Activated CD4-positive, alpha-beta T cell treated with anti-CD3 and anti-CD28 coated beads for 36 hours (primary cell): ENCODE measurements around the gene CHST11. TPM values are rescaled to one million over a fixed set of nuclear protein-coding genes. Genes with fewer than 3 reads are reported as not detected.

Source experiments
- ATAC-seq: fragments of 200-7000 bp; cut with Tn5 transposase; one replicate; pipeline ENCODE4 v1.10.0; 2021; ENCODE audit warnings: mild to moderate bottlenecking, moderate library complexity
- CTCF ChIA-PET: fragments of 350-600 bp; sonication (Branson Sonifier 250); formaldehyde crosslinking; loops from one replicate; lab custom pipeline; 2021; ENCODE audit warnings: antibody characterized with exemption; lab: Charles Lee
- POLR2A ChIA-PET: fragments of 350-600 bp; sonication (Branson Sonifier 250); formaldehyde crosslinking; loops from one replicate; lab custom pipeline; 2021; ENCODE audit warnings: antibody characterized with exemption, inconsistent platforms; lab: Charles Lee
- DNase-seq: peaks from one replicate; pipeline ENCODE4 v3.0.0-alpha.2; 2020
- H3K27ac Mint-ChIP-seq: one replicate; pipeline ENCODE4 v1.8.0; 2021; ENCODE audit warnings: mixed read lengths
- H3K27me3 Mint-ChIP-seq: one replicate; pipeline ENCODE4 v1.8.0; 2021; ENCODE audit warnings: mixed read lengths
- H3K36me3 Mint-ChIP-seq: one replicate; pipeline ENCODE4 v1.8.0; 2021; ENCODE audit warnings: low read depth, mixed read lengths
- H3K4me1 Mint-ChIP-seq: one replicate; pipeline ENCODE4 v1.8.0; 2021; ENCODE audit warnings: mixed read lengths
- H3K4me3 Mint-ChIP-seq: one replicate; pipeline ENCODE4 v1.8.0; 2021; ENCODE audit warnings: mild to moderate bottlenecking, moderate library complexity, mixed read lengths
- H3K9me3 Mint-ChIP-seq: one replicate; pipeline ENCODE4 v1.8.0; 2021; ENCODE audit warnings: low read depth, mixed read lengths
- intact Hi-C, 2 experiments: fragments of 100-400 bp; cut with DNase I in 1 of 2; cut with micrococcal nuclease in 1 of 2; formaldehyde crosslinking; loops; one replicate each; pipeline versions ENCODE4 v1.14.2 to v1.15.1; 2022 to 2024; cut with DNase I, micrococcal nuclease
- total RNA-seq, 2 experiments: library from RNA; stranded (reverse); gene quantifications; one replicate each; pipeline ENCODE4 v1.2.3, GENCODE V29; 2021

CHST11 gene
- total RNA-seq, 2 experiments from 2014 or later: 33.3 to 33.6 TPM

DNA sequence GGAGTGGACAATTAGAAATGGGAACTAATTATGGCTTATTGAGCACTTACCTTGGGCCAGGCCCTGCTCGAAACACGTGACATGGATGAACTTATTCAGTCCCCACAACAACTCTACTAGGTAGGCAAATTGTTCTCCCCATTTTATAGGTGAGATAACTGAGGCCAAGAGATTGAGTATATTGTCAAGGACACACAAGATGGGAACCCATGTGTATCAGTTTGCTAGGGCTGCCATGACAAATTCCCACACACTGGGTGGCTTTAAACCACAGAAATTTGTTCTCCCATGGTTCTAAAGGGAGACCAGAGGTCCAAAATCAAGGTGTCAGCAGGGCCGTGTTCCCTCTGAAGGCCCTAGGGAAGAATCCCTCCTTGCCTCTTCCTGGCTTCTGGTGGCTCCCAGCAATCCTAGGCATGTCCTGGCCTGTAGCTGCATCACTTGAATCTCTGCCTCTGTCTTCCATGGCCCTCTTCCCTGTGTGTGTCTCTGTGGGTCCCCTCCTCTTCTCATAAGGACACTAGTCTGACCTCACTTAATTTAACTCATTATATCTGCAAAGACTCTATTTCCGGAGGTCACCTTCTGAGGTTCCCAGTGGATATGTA is 128.8 kb downstream of the CHST11 start:
- peaks cover 45% of the 10 kb centered on the region for H3K4me1 Mint-ChIP-seq
- H3K27ac Mint-ChIP-seq: no peak overlapping the region
- ATAC-seq (no peak), DNase-seq (no peak)
- ChIA-PET POLR2A (no interaction called here), CTCF (no interaction called here)
- intact Hi-C loops: no loop called here
- no peaks in the 10 kb centered on the region for H3K9me3 Mint-ChIP-seq
- H3K36me3 Mint-ChIP-seq: peaks cover 4% of the 10 kb centered on the region
- H3K4me3 Mint-ChIP-seq: no peak overlapping the region
- no peaks in the 10 kb centered on the region for H3K27me3 Mint-ChIP-seq

DNA sequence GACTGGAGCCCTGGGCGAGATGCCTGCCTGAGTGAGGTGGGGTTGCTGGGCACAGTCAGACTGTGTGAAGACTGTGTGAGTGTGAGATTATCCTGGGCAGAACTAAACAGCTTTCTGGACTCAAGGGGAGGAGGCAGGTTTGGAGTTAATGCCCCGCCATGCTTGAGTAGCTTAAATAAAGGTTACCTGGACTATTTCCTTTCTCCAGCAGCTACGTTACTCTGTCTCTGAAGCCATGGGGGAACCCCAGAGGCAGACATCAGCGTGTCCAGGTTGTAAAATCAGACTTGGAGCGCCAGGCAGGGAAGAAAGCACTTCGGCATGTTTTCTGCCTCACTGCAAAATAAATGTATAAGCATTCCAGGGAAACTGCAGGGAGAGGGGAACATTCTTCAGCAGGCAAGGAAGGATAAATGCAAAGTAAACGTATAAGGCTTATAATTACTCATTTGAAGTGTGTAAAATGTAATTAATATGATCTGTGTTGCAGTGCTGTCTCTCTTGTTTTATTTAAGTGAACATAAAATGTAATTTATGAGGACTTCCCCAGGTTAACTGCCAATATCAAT is 129.7 kb downstream of the CHST11 start:
- DNase-seq (no peak), ATAC-seq (no peak)
- Mint-ChIP-seq H3K4me3 (no peak overlapping the region), H3K27ac (no peak overlapping the region), H3K36me3 (peaks cover 4% of the 10 kb centered on the region), H3K27me3 (no peaks in the 10 kb centered on the region), H3K9me3 (no peaks in the 10 kb centered on the region), H3K4me1 (peaks cover 45% of the 10 kb centered on the region)
- ChIA-PET POLR2A (no interaction called here), CTCF (interaction anchor here (0.6 kb wide), 1 partner anchor 99 kb away, joined by 3 read pairs; no protein-coding TSS in a partner anchor)
- intact Hi-C loops: no loop called here

DNA sequence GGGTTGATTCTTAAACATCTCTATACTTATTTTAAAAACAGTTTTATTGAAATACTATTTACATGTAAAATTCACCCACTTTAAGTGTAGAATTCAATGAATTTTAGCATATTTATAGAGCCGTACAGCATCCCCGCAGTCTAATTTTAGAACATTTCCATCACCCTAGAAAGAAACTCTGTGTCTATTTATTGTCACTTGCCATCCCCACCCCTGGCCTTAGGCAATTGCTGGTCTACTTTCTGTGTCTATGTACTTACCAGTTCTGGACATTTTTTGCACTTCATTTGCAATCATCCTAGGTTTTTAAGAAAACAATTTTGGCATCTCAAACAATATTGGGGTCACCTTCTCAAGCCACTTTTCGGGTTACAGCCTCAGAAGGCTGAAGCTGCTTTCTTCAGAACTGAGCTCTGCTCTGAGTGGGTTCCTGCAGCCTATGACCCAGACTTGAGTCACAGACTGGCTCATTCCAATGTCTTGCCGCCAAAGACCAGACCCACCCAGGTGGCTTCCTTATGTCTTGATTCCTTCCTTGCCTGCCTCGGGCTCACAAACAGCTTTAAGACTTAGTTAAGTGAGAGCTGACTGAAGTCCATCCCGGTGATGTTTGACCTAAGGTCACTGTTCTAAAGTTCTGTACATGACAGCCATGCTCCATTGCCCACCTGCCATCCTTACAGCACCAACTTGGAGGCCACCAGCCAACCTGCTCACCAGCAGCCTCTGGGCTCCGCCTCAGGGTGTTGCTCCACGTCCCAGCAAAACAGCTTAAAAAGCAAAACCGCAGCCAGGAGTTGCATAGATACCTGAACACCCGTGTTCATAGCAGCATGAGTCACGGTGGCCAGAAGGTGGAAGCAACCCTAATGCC is 131.5 kb downstream of the CHST11 start:
- H3K27me3 Mint-ChIP-seq: no peaks in the 10 kb centered on the region
- H3K36me3 Mint-ChIP-seq: peaks cover 4% of the 10 kb centered on the region
- ChIA-PET POLR2A (no interaction called here), CTCF (interaction anchor here (0.7 kb wide), 1 partner anchor 392 kb away, joined by 3 read pairs; no protein-coding TSS in a partner anchor)
- no peak overlapping the region for H3K4me3 Mint-ChIP-seq
- H3K27ac Mint-ChIP-seq: no peak overlapping the region
- DNase-seq (no peak), ATAC-seq (no peak)
- H3K9me3 Mint-ChIP-seq: no peaks in the 10 kb centered on the region
- intact Hi-C loops: no loop called here
- H3K4me1 Mint-ChIP-seq: peaks cover 30% of the 10 kb centered on the region

DNA sequence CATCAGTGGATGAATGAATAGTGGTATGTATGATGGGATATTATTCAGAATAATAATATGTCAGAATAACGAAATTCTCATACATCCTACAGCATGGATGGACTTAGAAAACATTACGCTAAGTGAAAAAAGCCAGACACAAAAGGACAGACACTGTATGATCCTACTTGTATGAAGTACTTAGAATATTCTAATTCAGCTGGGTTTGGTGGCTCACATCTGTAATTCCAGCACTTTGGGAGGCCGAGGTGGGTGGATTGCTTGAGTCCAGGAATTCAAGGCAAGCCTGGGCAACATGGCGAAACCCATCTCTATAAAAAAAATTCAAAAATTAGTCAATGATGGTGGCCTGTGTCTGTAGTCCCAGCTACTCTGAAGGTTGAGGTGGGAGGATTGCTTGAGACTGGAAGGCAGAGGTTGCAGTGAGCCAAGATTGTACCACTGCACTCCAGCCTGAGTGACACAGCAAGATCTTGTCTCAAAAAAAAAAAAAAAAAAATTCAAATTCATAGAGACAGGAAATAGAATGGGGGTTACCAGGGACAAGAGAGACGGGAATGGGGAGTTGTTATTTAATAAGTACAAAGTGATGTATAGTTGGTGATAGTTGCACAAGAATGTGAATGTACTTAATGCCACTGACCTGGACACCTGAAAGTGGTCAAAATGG is 132.3 kb downstream of the CHST11 start:
- CTCF ChIA-PET: interaction anchor here (0.7 kb wide), 1 partner anchor 391 kb away, joined by 3 read pairs; no protein-coding TSS in a partner anchor
- no peak for DNase-seq
- no peaks in the 10 kb centered on the region for H3K27me3 Mint-ChIP-seq

DNA sequence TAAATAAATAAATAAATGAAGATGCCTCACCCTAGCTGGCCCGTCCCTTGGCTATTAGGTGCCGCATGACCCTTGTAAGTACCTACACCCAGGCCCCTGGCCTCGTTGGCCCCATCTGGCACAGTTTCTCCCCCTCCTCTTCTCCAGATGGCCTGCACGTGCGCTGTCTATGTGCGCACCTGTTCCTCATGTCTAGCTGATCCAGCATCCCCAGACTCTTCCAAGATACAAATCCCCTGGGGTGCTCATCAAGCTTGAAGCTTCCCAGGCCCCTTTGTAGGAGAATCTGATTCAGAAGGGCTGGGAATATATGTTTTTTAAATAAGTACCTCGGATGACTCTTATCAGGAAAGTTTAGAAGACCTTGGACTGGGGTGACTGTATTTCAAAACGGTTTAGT is 133.3 kb downstream of the CHST11 start:
- intact Hi-C loops: no loop called here
- no peak for DNase-seq

More for the DNA sequence above, 132.3 kb downstream of the CHST11 start:
- no peak for ATAC-seq
- POLR2A ChIA-PET: no interaction called here
- Mint-ChIP-seq H3K36me3 (peaks cover 4% of the 10 kb centered on the region), H3K9me3 (no peaks in the 10 kb centered on the region), H3K4me1 (peaks cover 22% of the 10 kb centered on the region), H3K27ac (no peak overlapping the region), H3K4me3 (no peak overlapping the region)
- intact Hi-C loops: no loop called here

DNA sequence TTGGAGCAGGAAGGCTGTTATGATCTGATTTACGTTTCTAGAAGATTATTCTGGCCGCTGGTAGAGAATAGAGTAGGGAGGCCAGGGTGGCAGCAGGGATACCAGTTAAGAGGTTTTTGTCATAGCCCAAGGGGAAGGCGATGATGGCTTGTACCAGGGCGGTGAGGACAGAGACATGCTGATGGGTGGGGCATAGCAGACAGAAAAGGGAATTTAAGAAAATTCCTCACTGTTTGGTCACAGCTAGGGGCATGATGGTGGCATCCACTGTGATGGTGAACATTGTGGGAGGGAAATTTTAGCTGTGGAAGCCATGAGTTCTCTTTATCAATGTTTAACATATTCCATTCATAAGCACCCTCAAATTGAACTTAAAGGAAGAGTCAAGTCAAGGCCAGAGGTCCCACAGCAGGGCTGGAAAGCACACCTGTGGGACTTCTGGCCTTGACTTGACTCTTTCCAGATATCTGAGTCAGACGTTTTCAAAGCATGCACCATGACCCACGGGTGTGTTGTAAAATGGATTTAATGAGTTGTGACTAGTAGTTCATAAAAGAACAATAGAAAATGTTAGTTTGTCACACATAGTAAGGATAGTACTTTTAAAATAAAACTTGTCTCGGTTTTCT is 134.6 kb downstream of the CHST11 start:
- intact Hi-C loops: no loop called here
- Mint-ChIP-seq H3K36me3 (peaks cover 2% of the 10 kb centered on the region), H3K9me3 (no peaks in the 10 kb centered on the region), H3K27me3 (no peaks in the 10 kb centered on the region), H3K4me3 (no peak overlapping the region), H3K27ac (no peak overlapping the region), H3K4me1 (peaks cover 14% of the 10 kb centered on the region)
- ChIA-PET POLR2A (no interaction called here), CTCF (interaction anchor here (0.5 to 0.6 kb wide), 2 partner anchors 97 to 173 kb away, joined by 3 read pairs; no protein-coding TSS in a partner anchor)
- ATAC-seq (no peak), DNase-seq (no peak)

More for the DNA sequence above, 133.3 kb downstream of the CHST11 start:
- ATAC-seq: no peak
- Mint-ChIP-seq H3K36me3 (peaks cover 4% of the 10 kb centered on the region), H3K27ac (no peak overlapping the region), H3K4me1 (peaks cover 18% of the 10 kb centered on the region), H3K27me3 (no peaks in the 10 kb centered on the region), H3K9me3 (no peaks in the 10 kb centered on the region), H3K4me3 (no peak overlapping the region)
- CTCF ChIA-PET: interaction anchor here (0.7 kb wide), 1 partner anchor 63 kb away, joined by 3 read pairs; no protein-coding TSS in a partner anchor
- POLR2A ChIA-PET: no interaction called here

DNA sequence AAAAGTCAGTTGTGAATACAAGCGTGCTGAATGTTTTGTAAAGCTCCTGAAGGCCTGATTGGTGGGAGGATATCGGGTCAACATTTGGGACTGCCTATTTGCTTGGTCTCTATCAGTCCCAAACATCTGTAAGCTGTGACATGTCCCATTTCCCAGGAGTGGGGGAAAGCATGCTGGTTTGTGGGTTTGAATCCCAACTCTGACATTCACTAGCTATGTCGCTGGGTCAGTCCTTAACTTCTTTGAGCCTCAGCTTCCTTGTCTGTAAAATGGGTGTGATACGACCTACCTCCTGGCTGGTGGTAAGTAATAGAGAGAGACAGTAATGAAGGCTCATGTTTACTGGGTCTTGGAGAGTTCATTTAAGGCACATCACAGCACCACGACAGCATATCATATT is 136.7 kb downstream of the CHST11 start:
- Mint-ChIP-seq H3K9me3 (no peaks in the 10 kb centered on the region), H3K4me1 (peaks cover 12% of the 10 kb centered on the region), H3K27ac (no peak overlapping the region), H3K36me3 (peaks cover 2% of the 10 kb centered on the region), H3K4me3 (no peak overlapping the region), H3K27me3 (no peaks in the 10 kb centered on the region)
- no peak for DNase-seq
- intact Hi-C loops: no loop called here
- ChIA-PET POLR2A (no interaction called here), CTCF (no interaction called here)
- ATAC-seq: no peak

DNA sequence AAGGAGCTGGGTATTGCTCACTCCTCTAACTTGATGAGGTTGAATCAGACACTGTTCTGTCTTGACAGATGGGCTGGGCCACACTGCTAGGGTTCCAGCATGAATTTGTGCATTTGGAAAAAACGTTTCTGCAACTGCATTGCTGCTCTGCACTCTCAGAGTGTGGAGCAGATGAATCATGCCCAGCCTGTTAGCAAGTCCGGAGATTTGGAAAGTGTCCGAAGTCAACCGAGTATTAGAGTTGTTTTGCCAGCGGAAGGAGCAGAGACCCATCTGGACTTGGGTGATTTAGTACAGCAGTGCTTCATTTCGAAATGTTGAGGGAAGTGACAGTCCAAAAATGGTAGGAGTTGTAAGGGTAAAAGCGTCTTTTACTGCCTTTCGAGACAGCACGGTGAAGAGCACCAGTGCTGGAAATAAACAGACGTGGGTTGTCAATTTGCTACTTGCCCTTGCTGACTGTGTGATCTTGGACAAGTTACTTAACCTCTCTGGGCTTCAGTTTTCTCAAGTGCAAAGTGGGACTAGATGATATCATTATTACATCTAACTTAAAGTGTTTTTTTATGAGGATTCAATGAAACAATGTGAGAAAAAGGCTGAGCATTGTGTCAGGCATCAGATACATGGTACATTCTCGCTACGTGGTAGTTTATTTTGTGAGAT is 139.5 kb downstream of the CHST11 start:
- DNase-seq (no peak), ATAC-seq (no peak)
- no peaks in the 10 kb centered on the region for H3K36me3 Mint-ChIP-seq
- ChIA-PET POLR2A (no interaction called here), CTCF (no interaction called here)
- no peak overlapping the region for H3K4me3 Mint-ChIP-seq
- H3K4me1 Mint-ChIP-seq: peaks cover 8% of the 10 kb centered on the region
- H3K27ac Mint-ChIP-seq: no peak overlapping the region
- no peaks in the 10 kb centered on the region for H3K27me3 Mint-ChIP-seq
- intact Hi-C loops: no loop called here
- no peaks in the 10 kb centered on the region for H3K9me3 Mint-ChIP-seq

DNA sequence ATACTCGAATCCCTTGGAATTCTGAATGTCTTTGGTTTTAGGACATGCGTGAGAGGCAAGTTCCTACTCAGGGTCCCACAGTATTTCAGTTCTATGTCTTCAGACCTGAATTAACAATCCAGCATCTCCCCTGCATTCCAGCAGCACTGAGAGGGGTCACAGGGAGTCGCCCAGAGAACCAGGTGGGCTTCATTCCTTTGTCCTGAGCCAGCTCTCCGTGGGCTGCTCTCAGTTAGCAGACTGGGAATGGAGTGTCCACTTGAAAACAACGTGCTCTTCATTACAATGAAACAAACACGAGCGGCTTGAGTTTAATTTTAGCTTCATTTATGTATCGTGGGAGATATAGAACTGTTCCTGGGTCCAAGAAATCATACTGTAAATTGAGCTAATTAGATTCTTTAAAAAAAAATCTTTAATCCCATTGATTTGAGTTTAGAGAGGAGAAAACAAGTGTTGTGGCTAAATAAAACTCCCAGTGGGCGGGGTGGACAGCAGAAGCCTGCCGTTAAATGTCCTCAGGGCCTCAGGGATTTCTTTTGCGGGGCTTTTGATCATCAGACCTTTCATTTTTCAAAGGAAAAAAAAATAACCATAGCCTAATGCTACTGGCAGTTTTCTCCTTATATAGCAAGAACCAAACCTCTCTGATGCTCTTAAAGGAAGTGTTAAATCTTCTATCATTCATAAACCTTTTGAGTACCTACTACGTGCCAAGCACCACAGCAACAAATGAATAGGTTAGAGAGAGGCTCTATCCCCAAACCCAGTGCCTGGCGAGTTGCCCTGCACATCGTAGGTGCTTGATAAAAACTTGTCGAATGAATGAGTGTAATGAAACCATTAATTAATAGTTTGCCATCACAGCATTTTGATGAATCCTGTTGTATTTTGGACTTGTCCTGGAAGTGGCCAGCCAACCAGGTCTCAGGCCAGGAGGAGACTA is 140.4 kb downstream of the CHST11 start:
- CTCF ChIA-PET: interaction anchor here (0.6 kb wide), 1 partner anchor 369 kb away, joined by 3 read pairs; no protein-coding TSS in a partner anchor
- no peaks in the 10 kb centered on the region for H3K9me3 Mint-ChIP-seq
- H3K27ac Mint-ChIP-seq: peak overlapping the region; percentile 17
- H3K4me3 Mint-ChIP-seq: no peak overlapping the region
- POLR2A ChIA-PET: no interaction called here
- intact Hi-C loops: no loop called here
- DNase-seq (no peak), ATAC-seq (no peak)
- H3K4me1 Mint-ChIP-seq: peaks cover 12% of the 10 kb centered on the region
- H3K36me3 Mint-ChIP-seq: no peaks in the 10 kb centered on the region
- no peaks in the 10 kb centered on the region for H3K27me3 Mint-ChIP-seq
